ENCODE data around the gene KIF20B.
"Not testable (repeated sequence)": the region's sequence is repeated elsewhere in the genome, so short reads cannot be mapped to it uniquely, and the experiment has no call there.

Gene KIF20B

GRCh38 chr10:89809766-89810165 lies 108.4 kb downstream of the KIF20B start:
- no peak for FAIRE-seq
- DNase-seq (ENCODE audit: insufficient read length, low spot score), result no peak
- TF ChIP-seq CTCF (IDR thresholded peaks at IDR 0.05; ENCODE audit: insufficient read depth, missing control alignments), result no peak

GRCh38 chr10:89810908-89811525 lies 109.6 kb downstream of the KIF20B start:
- TF ChIP-seq CTCF (IDR thresholded peaks at IDR 0.05; ENCODE audit: insufficient read depth, missing control alignments), result no peak
- DNase-seq (ENCODE audit: insufficient read length, low spot score) (no peak), FAIRE-seq (no peak)

- DNase-seq (ENCODE audit: insufficient read length, low spot score) (no peak), FAIRE-seq (no peak)
- no peak for TF ChIP-seq CTCF (IDR thresholded peaks at IDR 0.05; ENCODE audit: insufficient read depth, missing control alignments)
Measured at GRCh38 chr10:89813546-89813945, 112.2 kb downstream of the KIF20B start.

GRCh38 chr10:89814278-89814677 lies 112.9 kb downstream of the KIF20B start:
- no peak for TF ChIP-seq CTCF (IDR thresholded peaks at IDR 0.05; ENCODE audit: insufficient read depth, missing control alignments)
- DNase-seq (ENCODE audit: insufficient read length, low spot score) (no peak), FAIRE-seq (no peak)

GRCh38 chr10:89815049-89815853 lies 113.9 kb downstream of the KIF20B start:
- no peak for FAIRE-seq
- no peak for TF ChIP-seq CTCF (IDR thresholded peaks at IDR 0.05; ENCODE audit: insufficient read depth, missing control alignments)

GRCh38 chr10:89819008-89819407 lies 117.6 kb downstream of the KIF20B start:
- FAIRE-seq; DNase-seq (ENCODE audit: insufficient read length, low spot score): not testable (repeated sequence)

More at GRCh38 chr10:89815049-89815853, 113.9 kb downstream of the KIF20B start:
- no peak for DNase-seq (ENCODE audit: insufficient read length, low spot score)

All from D721Med (cell line).